K562 (cell line): ENCODE data around the gene IFT172. TPM values are rescaled to one million over a fixed set of nuclear protein-coding genes. Genes with fewer than 3 reads are reported as not detected.
A peak's percentile ranks its signal among the peaks of the same experiment; 100 is the strongest.

Experiments used
- ATAC-seq: fragments of 200-7000 bp; cut with Tn5 transposase; 3 replicates; pipeline ENCODE4 v1.9.1; 2020; ENCODE audit warnings: moderate library complexity
- BruUV-seq: library from RNA; stranded (reverse); fragments of 400-500 nt; replicated peaks from 2 replicates; lab custom pipeline; 2021; lab: Mats Ljungman, UMichigan
- CTCF ChIA-PET: fragments of 300-600 bp; formaldehyde crosslinking; extraction: SDS; loops from one replicate; lab custom pipeline; 2021; ENCODE audit warnings: low intra/inter-chr PET ratio; lab: Yijun Ruan, JAX
- POLR2A ChIA-PET: fragments of 300-600, 350-650 bp; sonication (Branson Sonifier 250); formaldehyde crosslinking; extraction: SDS; loops from one replicate; lab custom pipeline; 2021; ENCODE audit warnings: antibody characterized with exemption, inconsistent platforms; lab: Yijun Ruan, JAX
- DNase-seq, 4 experiments: peaks; one replicate each; pipeline versions ENCODE4 v3.0.0 to v3.0.0-alpha.2; 2011 to 2018; ENCODE audit warnings: low spot score in 3 of 4, mixed read lengths in 3 of 4; ENCODE audit errors: extremely low read depth in 1 of 4
- FAIRE-seq: peaks from 2 replicates; lab custom pipeline; 2011; peaks lifted over from hg19 to GRCh38; lab: Jason Lieb, UNC
- H2AFZ ChIP-seq: 2 replicates; pipeline ENCODE4 v1.6.0; 2011; ENCODE audit warnings: low read depth, low read length, control low read depth, inconsistent platforms
- H3K27ac ChIP-seq: fragments of 200-600 bp; 3 replicates; pipeline ENCODE4 v1.8.0; 2011; ENCODE audit warnings: low read depth, mild to moderate bottlenecking, control low read depth, inconsistent platforms, low read length, moderate library complexity, mixed read lengths; ENCODE audit errors: extremely low read depth
- H3K27me3 ChIP-seq, 2 experiments: fragments of 300-600 bp in 1 of 2; 2 replicates in 1 of 2; 3 replicates in 1 of 2; pipeline versions ENCODE4 v1.6.0 to v1.8.0; 2011; ENCODE audit warnings: inconsistent platforms in 2 of 2, low read length in 2 of 2, mild to moderate bottlenecking in 1 of 2, mixed read lengths in 1 of 2, moderate library complexity in 1 of 2; ENCODE audit not compliant: control insufficient read depth in 2 of 2, insufficient read depth in 2 of 2
- H3K36me3 ChIP-seq: fragments of 300-600 bp; 3 replicates; pipeline ENCODE4 v1.8.0; 2011; ENCODE audit warnings: mild to moderate bottlenecking, low read length, inconsistent platforms; ENCODE audit not compliant: control insufficient read depth, insufficient read depth
- H3K4me1 ChIP-seq, 2 experiments: fragments of 200-600 bp in 1 of 2; replicated peaks in 1 of 2; 2 replicates in 1 of 2; 3 replicates in 1 of 2; pipeline versions ENCODE4 v1.5.1 to v1.8.0; 2011; ENCODE audit warnings: inconsistent platforms in 2 of 2, low read length in 2 of 2, mild to moderate bottlenecking in 1 of 2, mixed read lengths in 1 of 2, moderate library complexity in 1 of 2; ENCODE audit not compliant: control insufficient read depth in 2 of 2, insufficient read depth in 2 of 2
- H3K4me2 ChIP-seq: 2 replicates; pipeline ENCODE4 v1.6.1; 2011; ENCODE audit warnings: low read length, control low read depth, inconsistent platforms, mixed read lengths; ENCODE audit not compliant: insufficient read depth
- H3K4me3 ChIP-seq: fragments of 200-600 bp; sonication (generic), shearing (Covaris generic); 2 replicates; pipeline ENCODE4 v1.5.1; 2016; ENCODE audit warnings: control low read depth, inconsistent platforms
- H3K79me2 ChIP-seq: fragments of 200-600 bp; 3 replicates; pipeline ENCODE4 v1.8.0; 2011; ENCODE audit warnings: low read length, inconsistent platforms; ENCODE audit not compliant: control insufficient read depth, insufficient read depth
- H3K9ac ChIP-seq, 2 experiments: 2 replicates each; pipeline versions ENCODE4 v1.6.0 to v1.6.1; 2011; ENCODE audit warnings: low read depth in 2 of 2, low read length in 2 of 2, control low read depth in 1 of 2, inconsistent platforms in 1 of 2, mild to moderate bottlenecking in 1 of 2, mixed read lengths in 1 of 2; ENCODE audit not compliant: insufficient read depth in 1 of 2
- H3K9me1 ChIP-seq: one replicate; pipeline ENCODE4 v1.6.0; 2011; ENCODE audit warnings: inconsistent platforms, mild to moderate bottlenecking, low read length, moderate library complexity; ENCODE audit not compliant: control insufficient read depth, insufficient read depth
- H3K9me3 ChIP-seq: replicated peaks from 2 replicates; pipeline ENCODE4 v1.5.1; 2011; ENCODE audit warnings: low read depth, low read length, inconsistent platforms; ENCODE audit not compliant: control insufficient read depth, insufficient read depth
- H4K20me1 ChIP-seq: replicated peaks from 2 replicates; pipeline ENCODE4 v1.6.1; 2011; ENCODE audit warnings: low read length, inconsistent platforms, mixed read lengths; ENCODE audit not compliant: control insufficient read depth, insufficient read depth
- BCOR ChIP-seq: fragments of 450-650 bp; IDR thresholded peaks from 2 replicates; pipeline ENCODE4 v1.6.1; 2016
- CBFA2T3 ChIP-seq: fragments of 450-650 bp; IDR thresholded peaks from 2 replicates; pipeline ENCODE4 v1.6.1; 2017
- WGBS: fragments of 100-300 bp; shearing (Covaris generic); methylation state at CpG from one replicate; pipeline ENCODE4 v1.1.6; 2016; ENCODE audit warnings: low coverage, mixed read lengths; ENCODE audit not compliant: insufficient coverage; ENCODE audit errors: missing lambda C conversion rate; 5-methylcytosine and 5-hydroxymethylcytosine counted together
- in situ Hi-C: fragments of 300-500 bp; cut with MboI; formaldehyde crosslinking; loops from 4 replicates; pipeline ENCODE4 v1.15.0; 2018; ENCODE audit warnings: inconsistent platforms, mixed read lengths
- intact Hi-C: fragments of 100-400 bp; cut with micrococcal nuclease; formaldehyde crosslinking; loops from 2 replicates; pipeline ENCODE4 v1.14.2; 2022
- polyA plus RNA-seq, 8 experiments: library from polyadenylated mRNA; depleted of rRNA in 4 of 8; stranded (reverse) in 5 of 8; unstranded in 3 of 8; fragments of >200 nt; fragmentation: Nextera tagmentation in 2 of 8; fragmentation: Illumina TruSeq in 1 of 8; extraction: Ambion mirVana in 2 of 8; extraction: Trizol in 1 of 8; gene quantifications; 2 replicates each; pipeline versions ENCODE4 v1.2.1 to v1.2.3, GENCODE V29; 2011 to 2014; ENCODE audit warnings: inconsistent platforms in 1 of 8, missing spikeins in 1 of 8
- total RNA-seq, 7 experiments: library from RNA; depleted of rRNA in 6 of 7; stranded (reverse); fragments of >200 nt in 6 of 7; fragmentation: Illumina TruSeq in 2 of 7; extraction: Trizol in 2 of 7; gene quantifications; 2 replicates each; pipeline versions ENCODE4 v1.2.1 to v1.2.3, GENCODE V29; 2011 to 2021; ENCODE audit warnings: low replicate concordance in 1 of 7
- TF ChIP-seq, protein P1 (sequence below): fragments of 450-650 bp; IDR thresholded peaks from 2 replicates; pipeline ENCODE4 v1.6.1; 2017; ENCODE audit warnings: antibody characterized with exemption

Gene IFT172
- total and polyA plus RNA-seq, 9 of the 15 experiments (the other 6 are each of a cell fraction or from before 2014, with no cell fraction given) = 5.6 to 19.1 (median 13.5) TPM

DNA sequence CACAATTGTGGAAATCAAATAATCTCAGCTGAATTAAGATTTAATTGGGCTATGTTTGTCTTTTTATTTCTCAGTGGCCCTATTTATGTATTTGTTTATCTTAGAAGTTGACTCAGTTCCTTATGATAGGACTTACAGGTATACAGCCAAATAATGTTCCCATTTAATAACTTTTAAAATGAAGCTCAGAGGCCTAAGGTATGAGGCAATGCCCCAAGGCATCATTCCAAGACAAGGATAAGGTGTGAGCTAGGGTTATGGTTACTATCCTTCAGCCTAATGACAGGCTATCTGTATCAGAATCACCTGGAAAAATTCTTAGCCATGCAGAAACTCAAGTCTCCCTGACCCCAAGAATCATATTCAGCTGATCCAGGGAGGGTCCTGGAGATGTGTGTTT is 68.5 kb downstream of the IFT172 start (continued):
- TF ChIP-seq CBFA2T3 = no peak

DNA sequence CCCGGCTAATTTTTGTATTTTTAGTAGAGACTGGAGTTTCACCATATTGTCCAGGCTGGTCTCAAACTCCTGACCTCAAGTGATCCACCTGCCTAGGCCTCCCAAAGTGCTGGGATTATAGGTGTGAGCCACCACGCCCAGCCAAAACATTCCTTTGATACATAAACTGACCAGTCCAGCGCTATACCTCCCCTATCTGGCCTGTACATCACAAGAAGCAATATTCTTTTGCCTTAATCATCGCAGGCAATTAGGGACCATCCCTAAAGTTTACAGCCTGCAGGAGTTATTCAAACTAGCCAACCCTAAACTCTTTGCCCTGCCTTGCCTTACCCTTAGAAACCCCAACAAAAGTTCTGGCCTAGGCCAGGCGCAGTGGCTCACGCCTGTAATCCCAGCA is 73.4 kb downstream of the IFT172 start:
- 0 out of 2 replicates have a peak, but pooled peaks have one; percentile 26 for TF ChIP-seq BCOR
- TF ChIP-seq, protein P1, sequence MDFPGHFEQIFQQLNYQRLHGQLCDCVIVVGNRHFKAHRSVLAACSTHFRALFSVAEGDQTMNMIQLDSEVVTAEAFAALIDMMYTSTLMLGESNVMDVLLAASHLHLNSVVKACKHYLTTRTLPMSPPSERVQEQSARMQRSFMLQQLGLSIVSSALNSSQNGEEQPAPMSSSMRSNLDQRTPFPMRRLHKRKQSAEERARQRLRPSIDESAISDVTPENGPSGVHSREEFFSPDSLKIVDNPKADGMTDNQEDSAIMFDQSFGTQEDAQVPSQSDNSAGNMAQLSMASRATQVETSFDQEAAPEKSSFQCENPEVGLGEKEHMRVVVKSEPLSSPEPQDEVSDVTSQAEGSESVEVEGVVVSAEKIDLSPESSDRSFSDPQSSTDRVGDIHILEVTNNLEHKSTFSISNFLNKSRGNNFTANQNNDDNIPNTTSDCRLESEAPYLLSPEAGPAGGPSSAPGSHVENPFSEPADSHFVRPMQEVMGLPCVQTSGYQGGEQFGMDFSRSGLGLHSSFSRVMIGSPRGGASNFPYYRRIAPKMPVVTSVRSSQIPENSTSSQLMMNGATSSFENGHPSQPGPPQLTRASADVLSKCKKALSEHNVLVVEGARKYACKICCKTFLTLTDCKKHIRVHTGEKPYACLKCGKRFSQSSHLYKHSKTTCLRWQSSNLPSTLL = no peak
- in situ Hi-C loops = no loop called here
- Histone ChIP-seq H3K79me2 (no peaks in the 10 kb centered on the region), H3K9me1 (no peaks in the 10 kb centered on the region), H3K4me1 (0 out of 5 replicates have a peak, but pooled peaks cover 0 to 3% of the 10 kb centered on the region in 2 experiments), H3K27ac (no peak overlapping the region), H3K9ac (no peak overlapping the region), H3K27me3 (no peaks in the 10 kb centered on the region), H3K9me3 (no peaks in the 10 kb centered on the region), H3K36me3 (no peaks in the 10 kb centered on the region), H2AFZ (0 out of 2 replicates have a peak overlapping the region, but pooled peaks have one; percentile 32), H4K20me1 (no peaks in the 10 kb centered on the region), H3K4me3 (no peak overlapping the region), H3K4me2 (no peak overlapping the region)
- intact Hi-C loops = no loop called here
- CTCF ChIA-PET = no interaction called here
- no TSS peak for BruUV-seq
- POLR2A ChIA-PET = no interaction called here
- DNase-seq (no peak), ATAC-seq (no peak; the same call in 2 of the 3 replicates), FAIRE-seq (no peak)
- WGBS = 41% methylated on average over 6 of the region's 6 CpGs
